ENCODE measurements around the gene DYSF. TPM values are rescaled to one million over a fixed set of nuclear protein-coding genes. Genes with fewer than 3 reads are reported as not detected.

The DYSF gene
- total RNA-seq, 1 experiment from 2014 or later = 0.31 TPM

GRCh38 chr2:71608034-71608433 lies 154.7 kb downstream of the DYSF start:
- Histone ChIP-seq H3K4me3 (ENCODE audit: low read depth in 2 of 2, low read length in 2 of 2) (no peak overlapping the region), H3K4me1 (ENCODE audit: control insufficient read depth, insufficient read depth, low read length) (no peaks in the 10 kb centered on the region), H3K36me3 (ENCODE audit: control insufficient read depth, insufficient read depth, low read length) (no peaks in the 10 kb centered on the region), H3K27me3 (ENCODE audit: control insufficient read depth, insufficient read depth, low read length) (peaks cover 2% of the 10 kb centered on the region; the same call in 1 of the 2 replicates), H3K9me3 (ENCODE audit: control insufficient read depth, insufficient read depth, low read depth, low read length) (no peaks in the 10 kb centered on the region), H3K27ac (ENCODE audit: low read length) (no peak overlapping the region)
- intact Hi-C loops (cut with micrococcal nuclease; ENCODE audit: unreplicated experiment) = no loop called here
- no peak for ATAC-seq
- POLR2A ChIA-PET = no interaction called here
- in situ Hi-C loops (cut with HindIII; ENCODE audit: low pct_unique_long_range_greater_than_20kb, low sequenced_read_pairs) = no loop called here
- DNase-seq (ENCODE audit: low read depth, low spot score) = no peak
- CTCF ChIA-PET = no interaction called here
- BruUV-seq (replicated peaks) = no TSS peak
- TF ChIP-seq SIN3A (IDR thresholded peaks at IDR 0.05; ENCODE audit: borderline replicate concordance, insufficient read depth, low read depth, low read length) (no peak), CTCF (IDR thresholded peaks at IDR 0.05) (no peak), POLR2AphosphoS5 (IDR thresholded peaks at IDR 0.05; ENCODE audit: low read depth, low read length) (no peak), TCF7L2 (IDR thresholded peaks at IDR 0.05; ENCODE audit: low read depth, low read length) (no peak), REST (IDR thresholded peaks at IDR 0.05; ENCODE audit: insufficient read depth in 1 of 2, low read depth in 2 of 2, low read length in 1 of 2) (no peak)

GRCh38 chr2:71608441-71608840 lies 155.1 kb downstream of the DYSF start:
- no peaks in the 10 kb centered on the region for H3K9me3 ChIP-seq (ENCODE audit: control insufficient read depth, insufficient read depth, low read depth, low read length)
- in situ Hi-C loops (cut with HindIII; ENCODE audit: low pct_unique_long_range_greater_than_20kb, low sequenced_read_pairs) = no loop called here
- no peak overlapping the region for H3K27ac ChIP-seq (ENCODE audit: low read length)
- no peaks in the 10 kb centered on the region for H3K4me1 ChIP-seq (ENCODE audit: control insufficient read depth, insufficient read depth, low read length)
- ChIA-PET CTCF (no interaction called here), POLR2A (no interaction called here)
- TF ChIP-seq CTCF (IDR thresholded peaks at IDR 0.05) (no peak), TCF7L2 (IDR thresholded peaks at IDR 0.05; ENCODE audit: low read depth, low read length) (no peak), POLR2AphosphoS5 (IDR thresholded peaks at IDR 0.05; ENCODE audit: low read depth, low read length) (no peak), SIN3A (IDR thresholded peaks at IDR 0.05; ENCODE audit: borderline replicate concordance, insufficient read depth, low read depth, low read length) (no peak), REST (IDR thresholded peaks at IDR 0.05; ENCODE audit: insufficient read depth in 1 of 2, low read depth in 2 of 2, low read length in 1 of 2) (no peak)
- no peak overlapping the region for H3K4me3 ChIP-seq (ENCODE audit: low read depth in 2 of 2, low read length in 2 of 2)
- BruUV-seq (replicated peaks) = no TSS peak
- intact Hi-C loops (cut with micrococcal nuclease; ENCODE audit: unreplicated experiment) = no loop called here
- DNase-seq (ENCODE audit: low read depth, low spot score) (no peak), ATAC-seq (no peak)
- peaks cover 2% of the 10 kb centered on the region; the same call in 1 of the 2 replicates for H3K27me3 ChIP-seq (ENCODE audit: control insufficient read depth, insufficient read depth, low read length)
- H3K36me3 ChIP-seq (ENCODE audit: control insufficient read depth, insufficient read depth, low read length) = no peaks in the 10 kb centered on the region
